ENCODE results near the gene EDN2.

DNA sequence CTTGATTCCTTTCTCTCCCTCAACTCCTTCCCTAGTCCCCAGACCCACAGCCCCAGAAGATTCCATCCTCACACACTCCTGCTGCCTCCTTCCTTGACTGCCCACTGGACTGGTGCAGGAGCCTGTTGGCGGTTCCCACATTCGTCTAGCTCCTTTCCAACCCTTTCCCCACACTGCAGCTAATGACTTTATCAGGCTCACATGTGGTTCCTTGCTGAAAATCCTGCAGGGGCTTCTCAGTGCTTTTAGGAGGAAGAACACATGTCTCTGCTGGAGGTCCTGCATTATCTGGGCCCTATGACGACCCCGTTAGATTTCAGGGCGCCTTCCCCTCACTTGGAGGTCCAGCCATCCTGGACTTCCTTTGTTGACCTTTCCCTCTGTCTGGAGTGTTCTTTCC, 50.2 kb downstream of the EDN2 start:
- no peak for TF ChIP-seq POLR2A (IDR thresholded peaks at IDR 0.05)
- TF ChIP-seq, protein P1, sequence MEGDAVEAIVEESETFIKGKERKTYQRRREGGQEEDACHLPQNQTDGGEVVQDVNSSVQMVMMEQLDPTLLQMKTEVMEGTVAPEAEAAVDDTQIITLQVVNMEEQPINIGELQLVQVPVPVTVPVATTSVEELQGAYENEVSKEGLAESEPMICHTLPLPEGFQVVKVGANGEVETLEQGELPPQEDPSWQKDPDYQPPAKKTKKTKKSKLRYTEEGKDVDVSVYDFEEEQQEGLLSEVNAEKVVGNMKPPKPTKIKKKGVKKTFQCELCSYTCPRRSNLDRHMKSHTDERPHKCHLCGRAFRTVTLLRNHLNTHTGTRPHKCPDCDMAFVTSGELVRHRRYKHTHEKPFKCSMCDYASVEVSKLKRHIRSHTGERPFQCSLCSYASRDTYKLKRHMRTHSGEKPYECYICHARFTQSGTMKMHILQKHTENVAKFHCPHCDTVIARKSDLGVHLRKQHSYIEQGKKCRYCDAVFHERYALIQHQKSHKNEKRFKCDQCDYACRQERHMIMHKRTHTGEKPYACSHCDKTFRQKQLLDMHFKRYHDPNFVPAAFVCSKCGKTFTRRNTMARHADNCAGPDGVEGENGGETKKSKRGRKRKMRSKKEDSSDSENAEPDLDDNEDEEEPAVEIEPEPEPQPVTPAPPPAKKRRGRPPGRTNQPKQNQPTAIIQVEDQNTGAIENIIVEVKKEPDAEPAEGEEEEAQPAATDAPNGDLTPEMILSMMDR (IDR thresholded peaks at IDR 0.05 in 4 of 5, conservative IDR thresholded peaks at IDR 0.05 in 1 of 5): no peak
